Measurements from ENCODE around the gene DOCK1.

The DOCK1 gene

DNA sequence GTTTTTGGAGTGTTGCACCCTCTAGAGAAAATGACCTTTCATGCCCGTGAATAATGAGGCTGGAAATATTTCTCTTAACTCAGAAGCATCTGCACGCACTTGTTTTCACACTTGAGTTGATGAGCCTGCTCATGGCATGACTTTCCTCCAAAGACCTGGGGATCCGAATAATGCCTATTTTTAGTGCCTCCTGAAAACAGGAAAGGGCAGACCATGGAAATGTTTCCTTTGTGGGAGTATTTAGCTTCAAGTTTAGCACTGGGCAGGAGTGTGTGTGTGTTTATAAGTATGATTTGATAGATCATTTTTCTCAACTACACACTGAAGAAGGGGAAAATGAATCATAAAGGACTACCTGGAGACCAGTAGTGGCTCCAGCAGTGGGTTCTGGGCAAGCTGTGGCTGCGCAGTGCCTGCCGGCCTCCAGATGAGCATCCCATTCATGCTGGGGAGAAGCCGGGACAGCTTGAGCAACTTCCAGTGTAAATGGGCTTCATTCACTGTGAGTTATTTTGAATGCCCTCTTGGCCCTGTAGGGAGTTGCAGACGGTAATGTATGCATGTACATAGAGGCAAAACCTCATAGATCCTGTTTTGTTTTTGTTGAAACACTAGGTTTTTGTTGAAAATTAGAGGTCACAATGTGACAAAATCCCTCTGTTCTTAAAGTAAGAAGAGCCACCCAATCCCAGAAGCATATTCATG, 408.9 kb downstream of the DOCK1 start:
- DNase-seq (ENCODE audit: low read depth in 2 of 2) = no peak

DNA sequence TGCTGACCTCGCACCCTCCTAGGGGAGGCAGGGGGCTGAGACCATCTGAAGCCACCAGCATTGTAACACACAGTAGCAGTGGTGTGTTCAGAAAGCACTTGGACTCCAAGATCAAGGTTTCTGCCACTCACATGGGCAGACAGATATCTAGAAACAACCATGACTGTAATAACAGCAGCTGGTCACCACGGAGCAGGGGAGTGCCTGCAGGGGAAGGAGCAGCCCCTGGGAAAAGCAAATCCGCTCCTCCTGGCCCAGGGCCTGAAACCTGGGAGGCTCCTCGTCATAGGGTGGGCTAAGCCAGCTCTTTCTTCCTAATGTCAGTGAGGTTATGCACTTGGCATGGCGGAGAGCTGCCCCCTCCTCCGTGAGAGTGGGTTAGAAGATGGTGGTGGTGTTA, 409.6 kb downstream of the DOCK1 start:
- no peak for DNase-seq (ENCODE audit: low read depth in 2 of 2)

DNA sequence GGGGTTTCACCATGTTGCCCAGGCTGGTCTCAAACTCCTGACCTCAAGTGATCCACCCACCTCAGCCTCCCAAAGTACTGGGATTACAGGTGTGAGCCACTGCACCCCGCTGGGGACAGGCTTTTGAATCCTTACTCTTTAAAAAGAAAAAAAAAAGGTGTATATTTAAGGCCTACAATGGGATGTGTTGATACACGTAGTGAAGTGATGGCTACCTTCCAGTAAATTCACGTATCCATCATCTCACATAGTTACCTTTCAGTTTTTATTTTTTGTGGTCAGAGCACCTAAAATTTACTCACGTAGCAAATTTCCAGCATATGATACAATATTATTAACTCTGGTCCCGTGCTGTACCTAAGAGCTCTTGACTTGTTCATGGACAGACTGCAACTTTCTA, 410.7 kb downstream of the DOCK1 start:
- DNase-seq (ENCODE audit: low read depth in 2 of 2) = no peak

DNA sequence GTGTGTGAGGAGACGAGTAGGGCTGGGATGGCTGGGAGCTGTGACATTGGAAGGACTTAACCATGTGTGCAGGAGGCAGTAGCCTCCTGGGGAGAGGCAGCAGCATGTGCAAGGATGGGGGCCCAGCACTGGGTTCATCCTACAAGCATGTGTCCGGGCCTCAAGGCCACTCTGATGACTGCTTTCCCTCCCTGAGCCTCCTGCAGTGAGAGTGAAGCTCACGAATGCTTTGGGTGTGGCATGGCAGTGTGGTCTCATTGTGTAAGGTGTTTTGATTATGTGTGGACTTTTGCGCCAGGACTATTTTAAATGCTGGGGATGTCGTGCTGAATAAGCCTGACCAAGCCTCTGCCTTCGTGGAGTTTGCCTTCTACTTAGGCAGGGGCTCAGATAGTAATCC, 413.2 kb downstream of the DOCK1 start:
- no peak for DNase-seq (ENCODE audit: low read depth in 2 of 2)

DNA sequence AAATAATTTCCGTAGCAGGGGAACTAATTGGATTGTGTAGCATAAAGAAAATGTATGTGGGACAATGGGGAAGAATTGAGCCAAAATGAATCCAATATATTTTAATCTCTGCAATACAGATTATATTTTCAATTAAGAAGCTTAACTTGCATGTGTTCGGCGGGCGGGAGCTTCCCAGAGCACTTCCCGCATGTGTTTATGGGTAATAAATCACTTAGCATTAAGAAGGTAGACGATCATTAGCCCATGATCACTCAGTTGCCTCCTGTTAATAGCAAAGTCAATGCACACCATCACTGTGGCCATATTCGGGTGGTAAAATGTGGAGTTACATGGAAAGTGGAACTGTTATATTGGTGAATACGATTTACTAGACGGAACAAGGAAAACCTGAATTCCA, 414.0 kb downstream of the DOCK1 start:
- no peak for DNase-seq (ENCODE audit: low read depth in 2 of 2)

- DNase-seq (ENCODE audit: low read depth in 2 of 2) = no peak
Observed at GRCh38 chr10:127319691-127320090, 414.5 kb downstream of the DOCK1 start.

GRCh38 chr10:127320176-127320575, 414.9 kb downstream of the DOCK1 start:
- no peak for DNase-seq (ENCODE audit: low read depth in 2 of 2)

DNA sequence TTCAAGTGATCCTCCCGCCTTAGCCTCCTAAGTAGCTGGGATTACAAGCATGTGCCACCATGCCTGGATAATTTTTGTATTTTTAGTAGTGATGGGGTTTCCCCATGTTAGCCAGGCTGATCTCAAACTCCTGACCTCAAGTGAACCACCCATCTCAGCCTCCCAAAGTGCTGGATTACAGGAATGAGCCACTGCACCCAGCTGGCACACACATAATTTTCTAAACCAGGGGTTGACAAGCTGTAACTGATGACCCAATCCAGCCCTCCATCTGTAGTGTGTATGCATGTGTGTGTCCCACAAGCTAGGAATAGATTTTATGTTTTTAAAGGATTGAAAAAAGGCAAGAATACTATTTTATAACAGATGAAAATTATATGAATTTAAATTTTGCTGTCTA, 417.1 kb downstream of the DOCK1 start:
- DNase-seq (ENCODE audit: low read depth in 2 of 2) = no peak

GRCh38 chr10:127325506-127325905, 420.3 kb downstream of the DOCK1 start:
- DNase-seq (ENCODE audit: low read depth in 2 of 2) = no peak

GRCh38 chr10:127326883-127327282, 421.7 kb downstream of the DOCK1 start:
- DNase-seq (ENCODE audit: low read depth in 2 of 2) = no peak

DNA sequence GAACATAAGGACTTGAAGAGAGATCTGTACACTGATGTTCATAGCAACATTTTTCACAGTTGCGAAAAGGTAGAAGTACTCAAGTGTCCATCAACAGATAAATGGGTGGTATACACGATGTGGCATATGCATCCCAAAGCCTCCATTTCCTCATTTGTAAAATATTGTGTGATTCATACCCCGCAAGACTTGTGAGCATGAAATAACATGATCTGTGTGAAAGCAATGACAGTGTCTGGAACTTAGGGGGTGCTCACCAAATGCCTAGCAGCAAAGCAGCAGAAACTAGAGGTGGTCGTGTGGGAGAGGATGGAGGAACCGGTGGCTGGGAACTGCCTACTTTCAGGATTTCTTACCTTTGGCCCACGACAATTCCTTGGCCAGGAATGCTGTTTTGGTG, 426.5 kb downstream of the DOCK1 start:
- no peak for DNase-seq (ENCODE audit: low read depth in 2 of 2)

DNA sequence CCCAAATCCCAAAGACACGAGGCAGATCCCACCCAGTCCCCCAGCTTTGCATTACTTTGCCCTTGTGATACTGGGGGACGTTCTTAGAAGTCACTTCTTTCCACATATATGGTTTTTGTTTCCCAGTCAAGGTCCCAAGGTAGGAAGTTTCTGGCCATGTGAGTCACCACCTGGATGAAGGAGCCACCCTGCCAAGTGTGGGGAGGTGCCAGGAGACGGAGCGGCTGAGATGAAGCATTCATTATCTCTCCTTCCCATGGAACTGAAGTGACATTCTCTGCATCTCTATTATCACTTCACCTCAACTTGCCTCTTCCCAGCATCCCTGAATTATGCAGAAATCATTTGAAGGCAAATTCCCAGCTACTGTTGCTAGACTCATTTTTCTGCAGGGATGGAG, 427.4 kb downstream of the DOCK1 start:
- no peak for DNase-seq (ENCODE audit: low read depth in 2 of 2)

DNA sequence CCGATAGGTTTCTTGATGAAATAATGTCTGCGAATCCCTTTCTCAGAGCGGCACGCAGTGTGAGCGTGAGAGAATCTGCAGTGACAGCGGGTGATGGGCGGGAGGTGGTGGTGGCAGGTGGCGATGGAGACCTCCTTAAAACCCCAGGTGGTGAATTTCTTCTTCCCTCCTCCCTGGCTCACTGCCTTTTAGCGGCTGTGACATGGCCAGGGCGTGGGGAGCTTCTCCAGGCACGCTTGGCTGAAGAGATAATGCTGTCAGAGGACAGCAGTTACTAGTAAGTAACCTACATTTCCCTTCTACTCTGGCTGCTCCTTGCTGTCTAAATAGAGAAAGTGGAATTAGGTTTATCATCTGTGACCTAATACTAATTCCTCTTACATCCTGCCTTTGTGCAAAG, 432.6 kb downstream of the DOCK1 start:
- no peak for DNase-seq (ENCODE audit: low read depth in 2 of 2)

DNA sequence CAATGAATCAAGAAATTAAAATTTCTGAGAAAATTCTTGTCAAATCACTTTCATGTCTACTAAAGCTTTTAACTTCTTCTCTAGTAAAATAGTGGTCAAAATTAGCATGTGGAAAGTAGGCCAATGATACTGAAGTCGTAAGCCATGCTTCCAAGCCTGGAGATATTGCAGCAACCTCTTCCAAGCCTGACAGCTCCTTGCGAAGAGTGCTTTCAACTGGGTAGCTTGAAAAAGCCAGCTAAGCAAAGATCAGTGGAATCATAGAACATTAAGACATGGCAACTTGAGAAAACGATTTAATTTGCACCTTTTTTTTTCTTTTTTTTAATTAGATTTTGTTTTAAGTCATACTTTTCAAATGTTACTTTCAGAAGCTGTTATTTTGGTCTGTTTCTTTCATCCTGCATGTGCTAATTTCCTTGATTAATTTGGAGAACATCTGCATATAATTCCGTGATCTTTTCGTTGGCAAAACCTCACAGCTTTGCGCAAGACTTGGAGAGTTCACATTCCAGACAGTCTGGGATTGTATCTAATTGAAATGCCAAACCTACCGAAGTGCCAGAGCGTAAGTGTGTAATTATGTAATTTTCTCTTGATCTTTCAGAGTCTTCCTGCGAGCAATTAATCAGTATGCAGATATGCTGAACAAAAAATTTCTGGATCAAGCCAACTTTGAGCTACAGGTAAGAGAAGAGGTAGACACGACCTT, 433.3 kb downstream of the DOCK1 start:
- DNase-seq (ENCODE audit: low read depth in 2 of 2) = no peak

GRCh38 chr10:127343821-127344220, 438.6 kb downstream of the DOCK1 start:
- DNase-seq (ENCODE audit: low read depth in 2 of 2) = no peak

GRCh38 chr10:127344346-127344745, 439.1 kb downstream of the DOCK1 start:
- no peak for DNase-seq (ENCODE audit: low read depth in 2 of 2)

- no peak for DNase-seq (ENCODE audit: low read depth in 2 of 2)
Observed at GRCh38 chr10:127345231-127345965, 440.2 kb downstream of the DOCK1 start.

- no peak for DNase-seq (ENCODE audit: low read depth in 2 of 2)
Observed at GRCh38 chr10:127346604-127347003, 441.4 kb downstream of the DOCK1 start.

- no peak for DNase-seq (ENCODE audit: low read depth in 2 of 2)
Observed at GRCh38 chr10:127347202-127347959, 442.2 kb downstream of the DOCK1 start.

GRCh38 chr10:127349737-127350136, 444.5 kb downstream of the DOCK1 start:
- no peak for DNase-seq (ENCODE audit: low read depth in 2 of 2)

GRCh38 chr10:127351542-127351941, 446.3 kb downstream of the DOCK1 start:
- DNase-seq (ENCODE audit: low read depth in 2 of 2) = no peak

- no peak for DNase-seq (ENCODE audit: low read depth in 2 of 2)
Observed at GRCh38 chr10:127353544-127353943, 448.3 kb downstream of the DOCK1 start.
